NCI-H128 (cell line): ENCODE measurements around the gene PLD5.
"Not testable (repeated sequence)": the region's sequence is repeated elsewhere in the genome, so short reads cannot be mapped to it uniquely, and the experiment has no call there.

Experiments used
- DNase-seq: peaks from one replicate; lab custom pipeline; 2025; ENCODE audit not compliant: unreplicated experiment; lab: John Stamatoyannopoulos, UW

The PLD5 gene

DNA sequence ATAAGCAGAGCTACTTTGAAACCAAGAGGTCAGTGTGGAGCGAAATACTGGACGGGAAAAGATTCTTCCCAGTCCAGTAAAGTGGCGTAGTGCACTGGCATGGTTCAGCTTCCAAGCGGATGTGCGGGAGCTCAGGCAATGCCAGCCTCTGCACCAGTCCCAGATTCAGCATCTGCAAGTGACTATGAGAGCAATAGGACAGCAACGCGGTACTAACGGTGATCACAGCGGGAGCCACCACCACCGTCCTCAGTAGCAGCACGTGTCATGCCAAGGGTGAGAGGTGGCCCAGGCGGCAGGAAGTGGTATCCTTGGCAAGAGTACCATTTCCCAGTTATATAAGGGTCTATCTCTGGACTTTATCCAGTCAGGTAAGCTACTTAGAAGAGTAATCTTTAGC, 17.8 kb downstream of the PLD5 start:
- no peak for DNase-seq

- no peak for DNase-seq
These were observed 35.0 kb downstream of the PLD5 start for GRCh38 chr1:242489545-242489944.

- peak; percentile 49 for DNase-seq
These were observed 46.6 kb downstream of the PLD5 start for GRCh38 chr1:242477944-242478343.

DNA sequence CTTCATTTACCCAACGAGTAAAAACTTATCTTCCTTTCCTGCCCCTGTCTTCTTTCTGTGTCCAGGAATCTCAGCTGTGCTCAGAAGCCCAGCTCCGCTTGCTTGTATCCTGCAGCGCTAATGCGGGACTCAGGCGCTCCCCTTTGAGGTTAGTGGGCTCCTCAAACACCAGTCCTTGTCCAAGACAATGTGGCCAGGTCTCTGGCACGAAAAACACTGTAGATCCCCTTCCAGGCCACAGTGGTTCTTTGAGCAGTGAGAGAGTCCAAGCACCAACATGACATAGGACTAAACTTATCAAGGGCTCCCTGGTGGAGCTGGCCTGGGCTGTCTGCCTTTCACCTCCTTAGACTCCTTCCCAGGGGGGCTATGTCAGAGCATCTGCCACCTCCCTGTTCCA, 53.7 kb downstream of the PLD5 start:
- no peak for DNase-seq

GRCh38 chr1:242468784-242469183, 55.7 kb downstream of the PLD5 start:
- DNase-seq: no peak

GRCh38 chr1:242467556-242468145, 56.8 kb downstream of the PLD5 start:
- peak; percentile 57 for DNase-seq

DNA sequence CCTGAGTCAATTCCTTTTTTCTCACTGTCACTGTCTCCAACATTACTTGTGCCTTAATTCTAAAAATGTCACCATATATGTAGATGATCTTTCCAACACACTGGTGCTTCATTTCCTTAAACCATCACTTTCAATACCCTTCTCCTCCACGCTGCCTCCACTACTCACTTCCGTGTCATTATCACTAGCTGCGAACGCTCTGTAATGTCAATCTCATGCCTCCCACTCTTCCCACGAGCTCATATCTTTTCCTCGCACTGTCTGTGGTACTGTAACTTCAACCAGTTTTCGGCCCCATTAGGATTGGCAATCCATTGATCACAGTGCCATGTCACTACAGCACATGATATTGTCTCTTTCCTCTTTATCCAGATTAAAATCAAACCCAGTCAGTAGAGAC, 61.6 kb downstream of the PLD5 start:
- no peak for DNase-seq

GRCh38 chr1:242459740-242460139, 64.8 kb downstream of the PLD5 start:
- not testable (repeated sequence) for DNase-seq

GRCh38 chr1:242456726-242457269, 67.7 kb downstream of the PLD5 start:
- no peak for DNase-seq

- no peak for DNase-seq
These were observed 69.5 kb downstream of the PLD5 start for GRCh38 chr1:242455052-242455361.

DNA sequence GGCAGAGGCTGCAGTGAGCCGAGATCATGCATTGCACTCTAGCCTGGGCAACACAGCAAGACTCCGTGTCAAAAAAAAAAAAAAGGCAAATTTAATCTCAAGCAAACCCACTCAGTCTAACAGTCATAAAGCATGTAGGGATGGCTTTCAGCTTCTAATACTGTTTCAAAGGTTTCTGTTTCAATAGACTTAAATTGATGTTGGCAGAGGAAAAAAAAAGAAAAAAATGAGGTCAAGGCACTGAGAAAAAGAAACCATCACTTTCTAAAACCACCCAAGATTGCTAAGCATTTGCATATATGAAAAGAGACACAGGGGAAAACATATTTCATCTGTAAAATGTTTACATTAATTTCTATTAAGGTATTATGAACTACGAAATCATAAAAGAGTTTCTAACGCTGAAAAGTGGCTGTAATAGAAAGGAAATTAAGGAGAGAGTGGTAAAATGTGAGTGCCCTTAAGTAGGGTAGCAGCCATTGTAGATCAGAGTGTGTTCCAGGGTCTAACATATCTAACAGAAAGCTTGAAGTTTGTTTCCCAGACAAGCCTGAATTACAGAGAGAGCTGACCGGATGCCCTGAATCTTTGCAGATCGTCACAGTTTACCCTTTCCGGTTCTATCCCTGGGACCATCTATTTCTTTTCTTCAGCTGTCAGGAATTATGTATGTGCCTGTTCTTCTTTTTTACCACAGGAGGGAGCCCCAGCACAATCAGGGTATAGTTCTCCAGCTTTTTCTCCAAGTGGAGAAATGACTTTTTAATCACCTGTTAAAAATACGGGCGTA, 70.0 kb downstream of the PLD5 start:
- DNase-seq: peak; percentile 33

- DNase-seq: no peak
These were observed 71.9 kb downstream of the PLD5 start for GRCh38 chr1:242452573-242452972.

GRCh38 chr1:242449661-242450060, 74.8 kb downstream of the PLD5 start:
- no peak for DNase-seq

DNA sequence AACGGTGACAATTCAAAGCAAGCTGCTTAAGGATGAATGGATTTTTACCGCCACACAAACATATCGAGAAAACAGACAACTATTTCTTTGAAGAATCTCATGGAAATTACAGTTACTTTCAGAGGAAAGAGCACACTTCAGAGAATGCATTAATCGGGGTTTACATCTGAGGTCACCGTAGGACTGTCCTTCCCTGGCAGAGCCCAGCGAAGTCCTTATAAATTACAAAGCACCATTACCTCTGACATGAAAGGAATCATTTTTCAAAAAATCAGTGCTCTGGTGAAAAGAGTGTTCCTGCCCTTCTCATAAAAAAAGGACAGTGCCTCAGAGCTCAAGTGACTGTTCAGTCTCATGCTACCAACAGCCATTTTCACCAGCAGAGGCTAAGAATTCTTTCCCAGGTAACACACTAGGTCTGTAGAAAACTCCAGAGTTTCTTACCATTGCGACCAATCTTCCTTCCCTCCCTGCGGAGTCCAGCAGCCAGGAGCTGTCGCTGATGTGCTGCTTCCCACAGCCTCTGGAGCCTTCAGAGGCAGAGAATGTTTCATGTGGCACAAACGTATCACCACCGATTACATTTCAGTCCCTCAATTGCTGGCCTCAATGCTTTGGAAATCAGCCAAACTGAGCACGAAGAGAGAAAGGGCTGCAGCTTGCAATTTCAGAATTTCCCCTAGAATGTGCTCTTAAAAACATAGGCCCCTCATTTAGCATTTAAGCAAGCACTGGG, 75.4 kb downstream of the PLD5 start:
- DNase-seq: no peak

DNA sequence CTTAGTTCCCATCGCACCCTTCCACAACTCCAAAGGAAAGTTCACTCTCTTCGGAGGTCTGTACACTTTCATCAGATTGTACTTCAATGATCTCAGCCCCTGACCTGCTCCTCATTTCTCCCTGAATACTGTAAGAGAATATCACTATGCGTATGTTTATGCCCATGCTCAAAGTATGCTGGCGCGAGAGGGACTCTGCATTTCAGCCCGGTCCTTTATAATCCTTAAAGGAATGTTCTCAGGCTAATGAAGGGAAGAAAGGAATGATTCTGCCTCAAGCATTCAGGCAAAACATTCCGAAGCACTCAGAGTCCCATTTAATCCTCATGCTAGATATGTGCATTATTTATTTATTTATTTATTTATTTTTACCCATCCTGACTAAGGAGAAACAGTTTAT, 76.8 kb downstream of the PLD5 start:
- no peak for DNase-seq

- DNase-seq: no peak
These were observed 83.7 kb downstream of the PLD5 start for GRCh38 chr1:242440757-242441156.

GRCh38 chr1:242435200-242435599, 89.3 kb downstream of the PLD5 start:
- DNase-seq: no peak

DNA sequence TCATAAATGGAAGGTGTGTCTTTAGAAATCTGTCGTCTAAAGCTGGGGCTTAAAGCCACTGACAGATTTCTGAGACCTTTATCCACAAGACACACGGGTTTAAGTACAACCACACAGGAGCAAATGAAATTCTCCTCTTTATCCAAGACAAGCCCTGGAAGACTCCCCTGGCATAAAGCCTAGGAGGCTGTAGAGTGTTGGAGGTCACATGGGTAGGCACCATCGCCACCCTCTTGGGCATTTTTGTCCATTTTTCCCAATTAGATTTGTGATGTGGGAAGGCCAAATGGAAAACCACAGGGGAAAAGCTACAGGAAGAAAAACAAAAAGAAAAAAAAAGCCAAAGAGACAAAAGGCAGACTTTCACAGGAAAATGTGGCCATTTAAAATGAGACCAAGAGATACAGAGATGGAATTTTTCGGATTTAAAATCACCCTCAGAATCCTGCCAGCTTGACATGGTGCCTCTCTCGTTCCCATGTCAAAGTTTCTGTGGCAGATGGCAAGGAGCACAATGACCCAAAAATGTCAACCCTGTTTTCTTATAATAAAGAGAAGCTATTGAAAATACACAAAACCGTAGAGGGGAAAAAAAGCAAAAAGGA, 91.9 kb downstream of the PLD5 start:
- no peak for DNase-seq

GRCh38 chr1:242431786-242432185, 92.7 kb downstream of the PLD5 start:
- DNase-seq: no peak

DNA sequence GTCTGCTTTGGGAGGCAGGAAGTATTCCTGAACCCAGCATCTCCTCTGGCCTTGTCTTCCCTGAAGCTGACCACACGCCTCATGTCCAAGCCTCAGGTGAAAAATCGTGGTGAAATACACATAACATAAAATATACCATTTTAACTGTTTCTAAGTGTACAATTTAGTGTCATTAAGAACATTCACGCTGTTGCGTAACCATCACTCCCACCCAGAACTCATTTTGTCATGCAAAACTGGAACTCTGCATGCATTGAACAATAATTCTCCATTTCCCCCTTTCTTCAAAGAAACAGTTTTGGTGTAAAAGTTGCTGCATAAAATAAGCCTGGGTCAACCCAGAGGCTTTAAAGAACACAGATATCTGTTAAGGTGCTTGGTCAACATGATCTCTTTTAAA, 93.5 kb downstream of the PLD5 start:
- no peak for DNase-seq

GRCh38 chr1:242428399-242429190, 95.9 kb downstream of the PLD5 start:
- DNase-seq: no peak
